Hippocampal formation (tissue), 2 donors: Measurements from ENCODE around the gene NT5M.
"Not testable (repeated sequence)": the region's sequence is repeated elsewhere in the genome, so short reads cannot be mapped to it uniquely, and the experiment has no call there.

ENCODE experiments used
- DNase-seq, 2 donors: peaks; one replicate each; lab custom pipeline; 2025; lab: John Stamatoyannopoulos, UW

NT5M gene

DNA sequence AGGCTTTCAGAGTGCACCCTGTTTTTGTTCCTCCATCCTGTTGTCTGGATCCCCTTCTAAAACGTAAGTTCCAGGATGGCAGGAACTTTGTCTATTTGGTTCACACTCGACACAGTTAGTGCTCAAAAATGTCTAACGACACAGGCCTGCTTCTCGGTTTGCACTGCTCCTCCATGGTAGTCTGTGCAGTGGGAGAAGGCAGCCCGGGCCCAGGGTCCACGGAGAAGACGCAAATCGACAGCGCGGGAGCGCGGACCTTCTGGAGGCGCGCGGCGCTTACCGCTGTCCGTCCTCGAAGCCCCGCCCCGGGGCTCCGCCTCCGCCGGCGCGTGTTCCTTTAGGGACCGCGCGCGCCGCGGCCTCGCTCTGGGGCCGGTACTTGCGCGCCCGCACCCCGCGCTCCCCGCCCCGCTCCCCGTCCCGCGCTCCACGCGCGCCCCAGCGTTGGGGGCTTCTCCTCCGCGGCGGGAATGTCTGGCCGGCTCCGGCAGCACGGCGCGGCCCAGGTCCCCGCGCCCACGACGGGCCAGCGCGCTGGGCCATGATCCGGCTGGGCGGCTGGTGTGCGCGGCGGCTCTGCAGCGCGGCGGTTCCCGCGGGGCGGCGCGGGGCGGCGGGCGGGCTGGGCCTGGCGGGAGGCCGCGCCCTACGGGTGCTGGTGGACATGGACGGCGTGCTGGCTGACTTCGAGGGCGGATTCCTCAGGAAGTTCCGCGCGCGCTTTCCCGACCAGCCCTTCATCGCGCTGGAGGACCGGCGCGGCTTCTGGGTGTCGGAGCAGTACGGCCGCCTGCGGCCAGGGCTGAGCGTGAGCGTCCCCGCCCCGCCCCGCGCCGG is at the start of gene NT5M:
TSS of gene NT5M (plus strand) at position 364 of the 837 bp plus-strand sequence. CDS start at position 542, 178 bp downstream.
- peak; percentile 62 to 67 for DNase-seq

DNA sequence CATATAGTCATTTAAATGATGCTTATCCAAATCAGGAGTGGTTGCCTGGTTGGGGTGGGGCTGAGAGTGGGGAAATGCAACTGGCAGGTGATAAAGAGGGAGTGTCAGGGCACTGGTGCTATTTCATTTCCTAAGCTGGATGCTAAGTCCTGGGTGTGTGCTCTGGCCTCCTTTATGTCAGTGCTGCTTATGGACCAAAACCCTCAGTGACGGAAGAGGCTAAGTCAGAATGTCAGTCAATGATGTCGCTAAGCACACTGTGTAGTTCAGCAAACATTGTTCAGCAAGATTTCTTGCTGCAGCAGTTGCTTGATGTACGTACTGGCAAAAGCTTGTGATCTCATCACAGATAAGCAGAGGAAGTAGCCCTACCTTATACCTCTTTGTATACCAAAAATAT is 49.8 kb upstream of the NT5M start:
- DNase-seq, result no peak

DNA sequence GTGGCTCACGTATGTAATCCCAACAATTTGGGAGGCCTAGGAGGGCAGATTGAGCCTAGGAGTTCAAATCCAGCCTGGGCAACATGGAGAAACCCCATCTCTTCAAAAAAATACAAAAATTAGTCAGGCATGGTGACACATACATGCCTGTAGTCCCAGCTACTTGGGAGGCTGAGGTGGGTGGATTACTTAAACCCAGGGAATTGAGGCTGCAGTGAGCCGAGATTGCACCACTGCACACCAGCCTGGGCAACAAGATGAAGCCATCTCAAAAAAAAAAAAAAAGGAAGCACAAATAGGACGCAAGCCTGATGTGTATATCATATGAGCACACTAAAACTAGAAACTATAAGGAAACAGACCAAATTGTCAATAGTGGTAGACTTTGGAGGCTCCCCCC is 49.1 kb upstream of the NT5M start:
- no peak for DNase-seq

GRCh38 chr17:17255689-17256088 is 47.5 kb upstream of the NT5M start:
- not testable (repeated sequence) for DNase-seq

DNA sequence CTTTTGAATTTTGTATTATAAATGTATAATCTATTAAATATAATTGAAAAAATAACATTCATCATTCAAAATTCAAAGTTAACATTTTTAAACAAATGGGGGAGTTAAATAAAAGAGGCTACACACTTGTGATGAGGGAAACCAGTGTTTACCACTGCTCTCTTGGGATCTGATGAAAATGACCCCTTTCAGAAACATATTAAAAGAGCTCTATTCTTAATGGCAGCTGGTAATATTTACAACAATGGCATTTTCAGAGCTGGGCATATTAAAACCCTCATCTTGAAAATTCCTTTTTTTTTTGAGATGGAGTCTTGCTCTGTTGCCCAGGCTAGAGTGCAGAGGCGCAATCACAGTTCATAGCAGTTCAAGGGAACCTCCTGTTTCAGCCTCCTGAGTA is 46.9 kb upstream of the NT5M start:
- DNase-seq, result no peak

DNA sequence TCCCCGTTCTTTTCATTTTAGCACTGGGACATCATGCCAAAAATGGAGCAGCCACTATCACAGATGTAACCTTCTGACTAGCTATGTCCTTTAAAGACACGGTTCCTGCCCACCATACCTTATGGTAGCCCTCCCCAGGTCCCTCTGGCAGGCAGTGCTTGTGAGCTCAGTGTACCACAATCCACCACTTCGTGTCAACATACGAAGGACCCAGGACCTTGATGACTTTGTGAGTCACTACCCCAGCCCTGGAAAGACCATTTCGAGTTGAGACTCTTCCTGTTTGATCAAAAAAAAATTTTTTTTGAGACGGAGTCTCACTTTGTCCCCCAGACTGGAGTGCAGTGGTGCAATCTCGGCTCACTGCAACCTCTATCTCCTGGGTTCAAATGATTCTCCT is 45.2 kb upstream of the NT5M start:
- no peak for DNase-seq

DNA sequence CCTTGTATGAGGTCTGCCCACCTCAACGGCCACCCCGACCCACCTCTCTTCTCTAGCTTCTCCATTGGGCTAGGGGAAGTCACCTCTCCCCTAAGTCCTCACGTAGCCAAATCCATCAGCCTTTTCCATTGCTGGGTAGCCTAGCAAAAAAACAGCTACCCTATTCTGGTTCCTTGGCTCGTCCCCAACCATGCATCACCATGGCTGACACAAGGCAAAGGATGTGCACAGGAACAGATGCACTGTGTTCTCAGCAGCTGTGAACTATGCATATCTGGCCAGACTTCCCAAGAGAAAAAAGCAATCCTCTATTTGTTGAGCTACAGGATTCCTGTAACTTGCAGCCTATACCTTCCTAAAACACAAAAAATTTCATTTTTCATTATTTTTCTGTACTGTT is 44.2 kb upstream of the NT5M start:
- DNase-seq, result peak; percentile 50 to 72

DNA sequence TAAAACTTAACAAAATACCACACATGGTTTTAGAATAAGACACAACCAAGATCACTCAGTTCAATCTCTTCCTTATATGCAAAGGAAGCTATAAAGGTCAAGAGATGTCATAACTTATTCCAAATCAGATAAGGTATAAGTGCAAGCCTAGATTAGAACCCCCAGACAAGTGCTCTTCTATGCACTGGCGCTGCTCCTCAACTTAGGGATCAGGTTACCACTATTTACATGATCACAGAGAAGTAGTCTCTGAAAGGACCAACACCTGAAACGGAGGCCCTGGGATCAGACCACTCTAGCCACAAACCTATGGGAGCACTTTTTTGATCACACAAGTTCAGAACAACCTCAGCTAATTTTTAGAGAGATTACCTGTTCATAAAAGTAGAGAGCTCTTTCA is 38.7 kb upstream of the NT5M start:
- DNase-seq, result no peak

GRCh38 chr17:17269926-17270773 is 33.0 kb upstream of the NT5M start:
- no peak for DNase-seq

GRCh38 chr17:17275971-17276370 is 27.2 kb upstream of the NT5M start:
- no peak for DNase-seq

DNA sequence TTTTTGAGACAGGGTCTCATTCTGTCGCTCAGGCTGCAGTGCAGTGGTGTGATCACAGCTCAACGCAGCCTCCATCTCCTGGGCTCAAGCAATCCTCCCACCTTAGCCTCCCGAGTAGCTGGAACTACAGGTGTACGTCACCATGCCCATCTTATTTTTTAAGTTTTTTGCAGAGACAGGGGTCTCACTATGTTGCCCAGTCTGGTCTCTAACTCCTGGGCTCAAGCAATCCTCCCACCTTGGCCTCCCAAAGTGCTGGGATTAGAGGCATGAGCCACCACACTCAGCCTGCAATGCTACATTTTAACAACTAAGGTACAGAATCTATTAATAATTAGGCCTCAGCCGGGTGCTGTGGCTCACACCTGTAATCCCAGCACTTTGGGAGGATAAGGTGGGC is 25.7 kb upstream of the NT5M start:
- DNase-seq, result not testable (repeated sequence)

- no peak for DNase-seq
These were observed 23.9 kb upstream of the NT5M start for GRCh38 chr17:17279316-17279715.

DNA sequence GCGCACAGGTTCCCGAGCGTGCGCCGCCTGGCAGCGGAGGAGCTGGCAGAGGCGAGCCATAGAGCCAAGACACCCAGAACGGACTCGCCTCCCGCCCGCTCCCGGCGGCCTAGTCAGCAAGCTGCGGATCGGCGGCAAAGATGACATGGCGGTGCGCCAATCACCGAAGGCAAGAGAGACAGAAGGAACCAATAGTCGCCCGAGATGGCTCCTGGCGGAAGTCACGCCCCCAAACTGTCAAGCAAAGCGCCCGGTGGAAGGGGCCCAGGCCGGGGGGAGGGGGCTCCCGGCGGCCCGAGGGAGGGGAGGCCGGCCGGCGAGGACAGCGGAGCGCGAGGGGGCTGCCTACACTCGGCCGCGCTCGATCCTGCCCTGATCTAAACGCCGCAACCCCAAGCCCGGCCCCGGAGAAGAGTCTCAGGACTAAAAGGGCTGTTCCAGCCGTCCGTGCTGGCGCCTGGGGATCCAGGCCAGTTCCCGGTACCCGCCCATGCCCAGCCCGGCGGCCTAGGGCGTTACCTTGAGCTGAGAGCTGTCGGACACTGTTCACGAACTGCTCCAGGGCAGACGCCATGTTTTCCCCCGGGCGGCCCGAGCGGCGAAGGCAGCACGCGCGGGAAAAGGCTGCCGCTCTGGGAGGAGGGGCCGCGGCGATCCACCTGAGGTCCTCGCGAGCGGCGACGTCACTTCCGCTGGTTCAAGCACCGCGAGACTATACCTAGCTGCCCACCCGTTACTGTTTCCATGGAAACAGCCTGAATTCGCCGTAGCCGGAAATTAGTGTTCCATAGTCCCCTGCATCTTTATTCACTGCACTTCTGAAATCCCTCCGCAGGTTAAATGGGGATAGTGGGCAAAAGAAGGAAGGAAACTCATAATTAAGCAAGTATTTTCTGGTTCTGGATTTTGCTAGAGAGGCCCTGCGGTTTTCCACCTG is 22.3 kb upstream of the NT5M start, which contains the start of gene COPS3:
TSS of gene COPS3 (minus strand) at position 634 of the 937 bp plus-strand sequence. CDS start at position 574, 60 bp downstream.
- peak; percentile 95 to 96 for DNase-seq

DNA sequence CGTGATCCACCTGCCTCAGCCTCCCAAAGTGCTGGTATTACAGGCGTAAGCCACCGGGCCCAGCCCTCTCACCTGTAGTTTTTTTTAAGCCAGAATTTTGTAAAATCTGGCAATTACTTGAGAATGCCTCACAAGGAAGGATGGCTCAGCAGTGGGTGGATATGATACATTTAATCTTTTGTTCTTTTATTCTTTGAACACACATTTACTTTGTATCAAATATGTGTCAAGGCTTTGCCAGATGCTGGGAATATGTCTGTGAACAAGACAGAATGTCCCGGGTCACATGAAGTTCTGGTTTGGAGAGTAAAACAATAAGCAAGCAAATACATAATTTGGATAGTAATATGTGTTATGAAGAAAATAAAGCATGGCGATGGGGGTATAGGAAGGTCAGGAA is 17.2 kb upstream of the NT5M start:
- DNase-seq, result no peak

- no peak for DNase-seq
These were observed 14.1 kb upstream of the NT5M start for GRCh38 chr17:17289086-17289485.

DNA sequence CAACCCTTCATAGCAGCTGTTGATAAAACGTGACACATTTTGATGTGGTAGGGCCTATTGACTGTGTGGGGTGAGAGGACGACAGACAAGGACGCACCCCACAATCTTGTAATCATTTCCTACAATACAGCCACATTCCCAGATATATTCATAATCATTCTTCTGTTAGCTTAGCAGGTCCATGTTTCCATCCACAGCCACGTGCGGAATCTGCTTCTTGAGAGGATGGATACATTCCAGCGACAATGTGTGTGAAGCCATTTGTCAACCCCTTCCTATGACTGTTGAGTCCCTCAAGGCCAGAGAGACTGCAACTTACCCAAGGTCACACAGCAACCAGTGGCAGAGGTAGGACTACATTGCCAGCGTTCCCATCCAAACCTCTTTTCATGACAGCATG is 13.5 kb upstream of the NT5M start:
- DNase-seq, result no peak

DNA sequence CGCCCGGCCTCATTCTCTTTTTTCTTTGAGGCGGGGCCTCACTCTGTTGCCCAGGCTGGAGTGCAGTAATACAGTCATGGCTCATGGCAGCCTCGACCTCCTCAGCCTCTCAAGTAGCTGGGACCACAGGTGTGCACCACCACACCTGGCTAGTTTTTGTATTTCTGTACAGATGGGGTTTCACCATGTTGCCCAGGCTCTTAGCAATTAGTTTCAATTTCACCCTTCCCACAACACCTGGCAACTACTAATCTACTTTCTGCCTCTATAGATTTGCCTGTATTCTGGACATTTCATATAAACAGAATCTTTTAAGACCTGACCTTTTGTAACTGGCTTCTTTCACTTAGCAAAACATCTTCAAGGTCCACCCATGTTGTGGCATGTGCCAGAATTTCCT is 8.0 kb upstream of the NT5M start:
- no peak for DNase-seq

- DNase-seq, result no peak
These were observed 6.0 kb upstream of the NT5M start for GRCh38 chr17:17297217-17297616.

GRCh38 chr17:17298108-17298507 is 5.1 kb upstream of the NT5M start:
- DNase-seq, result no peak

- DNase-seq, result no peak
These were observed 2.3 kb upstream of the NT5M start for GRCh38 chr17:17300624-17301568.

- DNase-seq, result not testable (repeated sequence)
These were observed 1.5 kb upstream of the NT5M start for GRCh38 chr17:17301659-17302058.
